ENCODE measurements around the gene RAB37. TPM values are rescaled to one million over a fixed set of nuclear protein-coding genes. Genes with fewer than 3 reads are reported as not detected.

Gene RAB37
- total and polyA plus RNA-seq, 12 donors: 0.39 to 6.6 (median 2.7) TPM

DNA sequence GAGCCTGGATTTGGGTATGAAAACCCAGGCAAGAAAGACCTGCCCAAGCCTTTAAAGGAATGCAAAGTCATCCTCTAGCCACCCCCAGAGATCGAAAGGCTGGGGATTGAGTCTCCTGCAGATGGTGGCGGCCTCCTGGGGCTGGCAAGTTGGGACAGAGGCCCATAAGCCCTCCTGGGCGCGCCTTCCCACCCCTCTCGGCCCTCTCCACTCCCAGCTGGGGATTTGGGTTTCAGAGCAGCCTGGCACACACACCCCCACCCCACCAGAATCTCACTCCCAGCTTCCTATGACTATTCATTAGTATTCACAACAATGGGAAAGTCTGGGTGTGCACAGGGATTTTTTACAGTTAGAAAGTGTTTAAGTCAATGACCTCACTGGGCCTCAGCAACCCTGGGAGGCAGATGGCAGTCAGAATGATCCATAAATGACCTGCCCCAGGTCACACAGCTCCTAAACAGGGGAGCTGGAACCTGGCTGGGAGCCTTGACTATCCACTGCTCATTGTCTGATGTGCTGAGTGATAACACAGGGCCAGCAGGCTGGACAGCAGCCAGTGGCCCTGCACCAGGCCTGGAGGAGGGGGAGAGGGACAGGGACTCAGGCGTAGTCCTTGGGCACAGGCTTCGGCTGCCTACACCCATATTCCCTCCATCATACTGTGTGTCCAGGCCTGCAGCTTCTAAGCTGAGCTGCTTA, 23.5 kb downstream of the RAB37 start:
- DNase-seq: peak; percentile 80 to 96 (median 94)
- Histone ChIP-seq H3K4me1 (replicated peaks in 1 of 2) (peaks cover 58 to 76% of the 10 kb centered on the region in 2 donors), H3K27me3 (no peaks in the 10 kb centered on the region), H3K4me3 (no peak overlapping the region), H3K9me3 (replicated peaks in 1 of 3) (no peaks in the 10 kb centered on the region), H3K27ac (peak overlapping the region; percentile 54 to 83 (median 75)), H3K36me3 (replicated peaks in 1 of 2) (no peaks in the 10 kb centered on the region)
- intact Hi-C loops (cut with DNase I): no loop called here
- WGBS, 4 donors: 51 to 75% (median 67%) methylated on average over 6 to 7 of the region's 7 CpGs
- TF ChIP-seq, protein P1, sequence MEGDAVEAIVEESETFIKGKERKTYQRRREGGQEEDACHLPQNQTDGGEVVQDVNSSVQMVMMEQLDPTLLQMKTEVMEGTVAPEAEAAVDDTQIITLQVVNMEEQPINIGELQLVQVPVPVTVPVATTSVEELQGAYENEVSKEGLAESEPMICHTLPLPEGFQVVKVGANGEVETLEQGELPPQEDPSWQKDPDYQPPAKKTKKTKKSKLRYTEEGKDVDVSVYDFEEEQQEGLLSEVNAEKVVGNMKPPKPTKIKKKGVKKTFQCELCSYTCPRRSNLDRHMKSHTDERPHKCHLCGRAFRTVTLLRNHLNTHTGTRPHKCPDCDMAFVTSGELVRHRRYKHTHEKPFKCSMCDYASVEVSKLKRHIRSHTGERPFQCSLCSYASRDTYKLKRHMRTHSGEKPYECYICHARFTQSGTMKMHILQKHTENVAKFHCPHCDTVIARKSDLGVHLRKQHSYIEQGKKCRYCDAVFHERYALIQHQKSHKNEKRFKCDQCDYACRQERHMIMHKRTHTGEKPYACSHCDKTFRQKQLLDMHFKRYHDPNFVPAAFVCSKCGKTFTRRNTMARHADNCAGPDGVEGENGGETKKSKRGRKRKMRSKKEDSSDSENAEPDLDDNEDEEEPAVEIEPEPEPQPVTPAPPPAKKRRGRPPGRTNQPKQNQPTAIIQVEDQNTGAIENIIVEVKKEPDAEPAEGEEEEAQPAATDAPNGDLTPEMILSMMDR (IDR thresholded peaks at IDR 0.05): no peak
- no peak for TF ChIP-seq POLR2A (IDR thresholded peaks at IDR 0.05)

DNA sequence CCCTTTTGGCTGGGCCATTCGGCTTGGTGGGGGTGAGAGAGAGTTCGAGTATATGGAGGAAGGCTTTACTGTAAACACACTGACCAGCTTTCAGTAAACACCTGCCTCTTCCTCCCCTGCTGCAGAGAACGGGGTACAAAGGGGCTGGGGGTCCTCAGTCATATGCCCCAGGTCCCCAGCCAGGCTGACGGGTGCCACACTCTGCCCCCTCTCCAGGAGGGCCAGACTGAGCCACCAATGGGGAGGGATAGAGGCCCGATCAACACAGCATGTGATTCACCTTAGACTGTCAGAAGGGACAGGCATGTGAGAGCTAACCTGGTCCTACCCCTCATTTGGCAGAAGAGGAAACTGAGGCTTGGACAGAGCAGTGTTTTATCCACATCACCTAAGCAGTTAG, 24.4 kb downstream of the RAB37 start:
- WGBS, 4 donors: 40 to 71% (median 63%) methylated on average over 2 to 5 of the region's 5 CpGs
- TF ChIP-seq POLR2A (IDR thresholded peaks at IDR 0.05): no peak
- TF ChIP-seq, protein P1 (IDR thresholded peaks at IDR 0.05): no peak
- intact Hi-C loops (cut with DNase I): no loop called here
- no peaks in the 10 kb centered on the region for H3K9me3 ChIP-seq (replicated peaks in 1 of 3)
- peaks cover 58 to 76% of the 10 kb centered on the region in 2 donors for H3K4me1 ChIP-seq (replicated peaks in 1 of 2)
- DNase-seq: no peak
- H3K27me3 ChIP-seq: no peaks in the 10 kb centered on the region
- H3K36me3 ChIP-seq (replicated peaks in 1 of 2): peaks cover 0 to 3% of the 10 kb centered on the region in 2 donors
- H3K27ac ChIP-seq: peak overlapping the region in 2 of 5 donors; percentile 78 to 83
- H3K4me3 ChIP-seq: no peak overlapping the region

DNA sequence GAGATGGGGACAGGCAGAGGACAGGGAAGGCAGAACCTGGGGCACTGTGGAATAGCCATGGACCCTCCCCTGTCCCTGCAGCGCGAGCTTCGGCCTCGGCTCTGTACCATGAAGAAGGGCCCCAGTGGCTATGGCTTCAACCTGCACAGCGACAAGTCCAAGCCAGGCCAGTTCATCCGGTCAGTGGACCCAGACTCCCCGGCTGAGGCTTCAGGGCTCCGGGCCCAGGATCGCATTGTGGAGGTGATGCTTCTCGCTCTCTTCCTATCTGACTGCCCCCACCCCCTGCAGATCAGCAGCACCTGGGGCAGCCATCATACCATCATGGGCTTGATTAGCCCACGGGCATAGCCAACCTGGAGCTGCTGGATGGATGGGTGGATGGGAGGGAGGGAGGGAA, 24.9 kb downstream of the RAB37 start:
- TF ChIP-seq POLR2A (IDR thresholded peaks at IDR 0.05): no peak
- TF ChIP-seq, protein P1 (IDR thresholded peaks at IDR 0.05): no peak
- H3K36me3 ChIP-seq (replicated peaks in 1 of 2): peaks cover 0 to 3% of the 10 kb centered on the region in 2 donors
- H3K27ac ChIP-seq: peak overlapping the region in 1 of 5 donors; percentile 83
- peaks cover 59 to 76% of the 10 kb centered on the region in 2 donors for H3K4me1 ChIP-seq (replicated peaks in 1 of 2)
- H3K27me3 ChIP-seq: no peaks in the 10 kb centered on the region
- intact Hi-C loops (cut with DNase I): no loop called here
- H3K9me3 ChIP-seq (replicated peaks in 1 of 3): no peaks in the 10 kb centered on the region
- no peak overlapping the region for H3K4me3 ChIP-seq
- 95 to 100% (median 99%) methylated on average over 1 to 11 of the region's 11 CpGs for WGBS, 4 donors
- DNase-seq: no peak

DNA sequence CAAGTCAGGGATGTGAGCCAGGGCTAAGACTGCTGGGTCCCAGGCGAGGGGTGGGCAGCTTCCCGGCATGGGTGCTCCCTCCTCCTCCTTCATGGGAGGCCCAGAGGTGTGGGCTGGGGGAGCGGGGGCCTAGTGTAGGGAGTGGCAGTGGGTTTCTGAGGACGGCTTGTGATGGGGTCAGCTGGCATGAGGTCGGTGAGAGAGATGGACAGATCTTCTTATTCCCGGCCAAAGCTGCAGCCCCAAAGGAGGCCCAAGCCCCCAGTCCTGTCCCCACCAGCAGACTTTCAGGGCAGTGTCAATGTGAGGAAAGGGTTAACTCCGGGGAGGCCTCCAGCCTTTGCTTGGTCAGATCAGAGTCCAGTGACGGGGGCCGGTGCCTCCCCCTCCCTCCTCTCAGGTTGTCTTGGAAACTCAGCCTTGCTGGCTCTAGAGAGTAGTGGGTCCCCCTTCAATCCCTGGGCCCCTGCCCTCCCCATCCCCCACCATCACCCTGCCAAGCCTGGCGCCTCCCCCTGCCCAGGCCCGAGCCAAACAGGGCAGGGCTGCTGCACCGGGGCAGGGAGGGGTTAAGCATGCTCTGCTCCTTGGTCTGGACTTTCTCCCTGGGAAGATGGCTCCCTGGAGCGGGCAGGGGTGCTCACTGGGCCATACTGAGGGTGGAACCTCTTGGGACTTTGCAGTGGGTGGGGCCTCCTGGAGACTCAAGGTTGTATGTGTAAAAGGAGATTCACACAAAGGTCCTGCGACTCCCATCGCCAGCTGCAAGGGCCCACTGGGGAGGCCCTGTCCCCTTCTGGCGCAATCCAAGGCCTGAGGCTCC, 26.7 kb downstream of the RAB37 start:
- WGBS, 4 donors: 49 to 87% (median 65%) methylated on average over 4 to 16 of the region's 16 CpGs
- Histone ChIP-seq H3K36me3 (replicated peaks in 1 of 2) (peaks cover 0 to 8% of the 10 kb centered on the region in 2 donors), H3K4me1 (replicated peaks in 1 of 2) (peaks cover 58 to 76% of the 10 kb centered on the region in 2 donors), H3K27me3 (no peaks in the 10 kb centered on the region), H3K27ac (peak overlapping the region in 4 of 5 donors; percentile 13 to 72 (median 38)), H3K9me3 (replicated peaks in 1 of 3) (no peaks in the 10 kb centered on the region), H3K4me3 (no peak overlapping the region)
- intact Hi-C loops (cut with DNase I): no loop called here
- TF ChIP-seq POLR2A (IDR thresholded peaks at IDR 0.05): peak in 1 of 2 donors; percentile 20
- TF ChIP-seq, protein P1 (IDR thresholded peaks at IDR 0.05): no peak
- DNase-seq: peak in 4 of 7 donors; percentile 60 to 69 (median 62)

Measured in adrenal gland (tissue), 12 donors.